ENCODE results near the gene LRP10.
"Not testable (repeated sequence)": the region's sequence is repeated elsewhere in the genome, so short reads cannot be mapped to it uniquely, and the experiment has no call there.

LRP10 gene

DNA sequence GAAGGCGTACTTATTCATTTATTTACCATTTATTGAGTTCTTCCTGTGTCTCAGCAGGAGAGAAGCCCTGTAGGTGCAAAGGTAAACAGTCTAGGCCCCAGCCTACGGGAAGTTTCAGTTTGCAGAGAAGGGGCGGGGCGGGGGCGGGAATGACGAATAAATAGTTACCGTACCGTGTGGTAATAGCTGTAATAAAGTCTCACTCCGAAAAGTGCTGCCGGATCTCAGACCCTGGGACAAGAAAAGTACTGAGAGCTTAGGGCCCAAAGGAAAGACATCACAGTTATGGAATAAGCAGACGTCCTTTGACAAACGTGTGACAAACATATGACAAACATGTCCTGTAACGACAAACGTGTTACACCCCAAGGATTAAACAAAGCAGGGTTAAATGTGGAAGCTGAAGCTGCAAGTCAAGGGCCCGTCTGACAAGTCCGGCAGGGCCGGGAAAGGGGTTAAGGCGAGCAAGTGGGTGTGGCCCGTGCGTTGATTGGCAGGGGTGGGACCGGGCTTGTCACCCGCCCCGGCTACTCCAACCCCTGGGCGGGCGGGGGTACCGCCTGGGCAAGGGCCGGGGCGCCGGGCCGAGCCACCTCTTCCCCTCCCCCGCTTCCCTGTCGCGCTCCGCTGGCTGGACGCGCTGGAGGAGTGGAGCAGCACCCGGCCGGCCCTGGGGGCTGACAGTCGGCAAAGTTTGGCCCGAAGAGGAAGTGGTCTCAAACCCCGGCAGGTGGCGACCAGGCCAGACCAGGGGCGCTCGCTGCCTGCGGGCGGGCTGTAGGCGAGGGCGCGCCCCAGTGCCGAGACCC, at the start of gene LRP10:
TSS of gene LRP10 (plus strand) at position 517 of the 809 bp plus-strand sequence. CDS start 564 bp downstream, outside the sequence.
- DNase-seq (ENCODE audit: low read depth): peak; percentile 76

- DNase-seq (ENCODE audit: low read depth): no peak
These were observed 49.4 kb upstream of the LRP10 start for GRCh38 chr14:22822016-22822570.

GRCh38 chr14:22822571-22823098, 48.9 kb upstream of the LRP10 start:
- DNase-seq (ENCODE audit: low read depth): peak; percentile 67

GRCh38 chr14:22824711-22825359, 46.7 kb upstream of the LRP10 start:
- no peak for DNase-seq (ENCODE audit: low read depth)

DNA sequence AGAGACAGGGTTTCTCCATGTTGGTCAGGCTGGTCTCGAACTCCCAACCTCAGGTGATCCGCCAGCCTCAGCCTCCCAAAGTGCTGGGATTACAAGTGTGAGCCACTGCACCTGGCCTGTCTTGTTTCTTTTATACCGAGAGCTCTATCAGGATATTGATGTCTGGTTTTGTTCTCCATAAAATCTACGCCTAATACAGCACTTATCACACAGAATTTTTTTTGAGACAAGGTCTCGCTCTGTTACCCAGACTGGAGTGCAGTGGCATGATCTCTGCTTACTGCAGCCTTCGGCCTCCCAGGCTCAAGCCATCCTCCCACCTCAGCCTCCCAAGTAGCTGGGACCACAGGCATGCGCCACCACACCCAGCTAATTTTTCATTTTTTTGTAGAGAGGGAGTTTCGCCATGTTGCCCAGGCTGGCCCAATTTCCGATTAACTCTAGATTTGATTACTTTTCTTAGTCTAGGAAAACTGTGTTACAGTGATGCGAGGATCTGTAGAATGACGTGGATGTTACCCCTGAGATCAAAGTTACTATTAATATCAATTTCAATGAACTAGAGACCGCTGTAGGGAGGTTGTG, 42.4 kb upstream of the LRP10 start:
- DNase-seq (ENCODE audit: low read depth): not testable (repeated sequence)

GRCh38 chr14:22829661-22830442, 41.7 kb upstream of the LRP10 start, which contains the start of gene MRPL52:
Gene MRPL52, plus strand, starts transcription at chr14:22829887. Its CDS starts 26 bp downstream, at chr14:22829913.
- DNase-seq (ENCODE audit: low read depth): peak; percentile 85

- DNase-seq (ENCODE audit: low read depth): no peak
These were observed 41.0 kb upstream of the LRP10 start for GRCh38 chr14:22830443-22831010.

- DNase-seq (ENCODE audit: low read depth): no peak
These were observed 36.0 kb upstream of the LRP10 start for GRCh38 chr14:22835505-22835904.

GRCh38 chr14:22836301-22837113, 35.0 kb upstream of the LRP10 start, which contains the start of gene MMP14:
Gene MMP14, plus strand, starts transcription at chr14:22836585. Its CDS starts 233 bp downstream, at chr14:22836818.
- DNase-seq (ENCODE audit: low read depth): no peak

DNA sequence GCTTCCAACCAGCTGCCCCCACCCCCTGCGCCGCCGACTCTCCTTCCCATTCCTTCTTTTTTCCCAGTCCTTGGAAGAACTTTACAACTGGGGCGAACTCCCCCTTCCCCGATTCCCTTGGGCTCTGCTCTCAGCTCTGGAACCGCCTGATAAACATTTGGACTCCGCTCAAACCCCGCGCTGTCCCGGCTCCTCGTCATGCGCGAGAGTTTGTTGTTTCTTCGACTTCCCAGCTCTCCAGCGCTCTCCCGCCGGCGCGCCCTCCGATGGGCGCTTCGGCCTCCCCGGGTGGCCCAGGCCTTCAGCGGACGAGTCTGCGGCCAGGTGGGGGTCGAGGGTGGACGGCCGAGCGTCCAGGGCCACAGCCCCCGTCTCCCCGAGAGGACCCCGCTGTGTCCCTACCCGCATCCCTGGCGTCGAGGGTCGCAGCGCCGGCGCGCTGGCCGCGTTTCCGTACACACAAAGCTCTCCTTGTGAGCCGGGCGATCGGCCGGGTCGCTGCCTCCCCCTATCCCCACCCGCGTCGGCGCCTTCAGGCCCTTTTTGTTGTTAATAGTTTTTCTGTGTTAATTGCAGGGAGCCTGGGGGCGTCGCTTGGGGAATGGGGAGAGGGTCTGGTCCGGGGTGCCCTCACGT, 34.3 kb upstream of the LRP10 start:
- no peak for DNase-seq (ENCODE audit: low read depth)

DNA sequence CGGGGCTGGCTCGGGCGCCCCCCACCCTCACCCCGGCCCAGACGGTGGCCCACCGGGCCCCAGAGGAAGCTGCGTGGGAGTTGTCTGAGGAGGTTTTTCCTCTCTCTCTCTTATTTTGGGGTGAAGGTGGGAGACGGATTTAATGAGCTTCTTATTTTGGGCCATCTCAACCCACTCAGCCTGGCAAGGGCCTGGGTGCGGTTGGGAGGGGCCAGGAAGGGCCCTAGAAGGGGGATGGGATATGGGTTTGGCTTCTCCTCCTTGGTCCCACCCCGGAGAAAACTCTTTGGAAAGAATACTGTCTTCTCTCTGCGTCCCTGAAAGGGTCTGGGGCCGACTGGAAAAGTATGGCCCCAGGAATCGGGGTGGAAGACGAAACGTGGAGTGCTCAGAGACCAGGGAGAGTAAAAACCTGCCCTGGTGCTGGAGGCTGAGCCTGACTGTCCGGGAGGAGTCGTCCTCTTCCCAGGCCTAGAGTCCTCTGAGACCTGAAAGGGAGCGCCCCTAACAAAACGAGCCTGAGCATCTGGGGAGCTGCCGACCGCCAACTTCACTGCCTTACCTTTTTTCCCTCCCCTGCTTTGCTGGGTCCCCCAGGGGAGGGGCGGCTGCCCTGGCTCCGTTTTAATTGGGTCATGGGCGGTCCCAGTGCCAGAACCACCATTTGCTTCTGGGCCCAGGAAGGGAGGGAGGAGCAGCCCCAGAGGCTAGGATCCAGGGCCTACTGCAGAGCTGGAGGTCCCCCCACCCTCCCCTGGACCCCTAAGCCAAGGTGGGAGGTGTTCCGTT, 33.6 kb upstream of the LRP10 start:
- no peak for DNase-seq (ENCODE audit: low read depth)

DNA sequence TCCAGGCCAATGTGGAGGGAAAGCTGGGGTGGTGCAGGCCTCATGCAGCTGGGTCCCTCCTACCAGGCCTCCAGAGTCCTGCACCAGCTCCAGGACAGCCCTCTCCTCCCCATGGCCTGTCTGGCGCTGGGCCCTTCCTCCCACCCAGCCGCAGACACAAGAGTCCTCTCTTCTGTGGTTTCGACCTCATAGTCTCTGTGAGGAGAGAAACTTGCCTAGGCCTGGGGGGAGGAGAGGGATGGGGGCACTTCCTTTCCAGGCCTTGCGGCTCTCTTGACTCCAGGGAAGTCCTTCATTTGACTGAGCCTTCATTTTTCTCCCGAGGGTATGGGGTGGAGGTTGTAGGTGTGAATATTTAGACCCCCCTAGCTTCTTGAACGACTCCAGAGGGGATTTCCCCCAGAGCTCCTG, 32.9 kb upstream of the LRP10 start:
- DNase-seq (ENCODE audit: low read depth): no peak

DNA sequence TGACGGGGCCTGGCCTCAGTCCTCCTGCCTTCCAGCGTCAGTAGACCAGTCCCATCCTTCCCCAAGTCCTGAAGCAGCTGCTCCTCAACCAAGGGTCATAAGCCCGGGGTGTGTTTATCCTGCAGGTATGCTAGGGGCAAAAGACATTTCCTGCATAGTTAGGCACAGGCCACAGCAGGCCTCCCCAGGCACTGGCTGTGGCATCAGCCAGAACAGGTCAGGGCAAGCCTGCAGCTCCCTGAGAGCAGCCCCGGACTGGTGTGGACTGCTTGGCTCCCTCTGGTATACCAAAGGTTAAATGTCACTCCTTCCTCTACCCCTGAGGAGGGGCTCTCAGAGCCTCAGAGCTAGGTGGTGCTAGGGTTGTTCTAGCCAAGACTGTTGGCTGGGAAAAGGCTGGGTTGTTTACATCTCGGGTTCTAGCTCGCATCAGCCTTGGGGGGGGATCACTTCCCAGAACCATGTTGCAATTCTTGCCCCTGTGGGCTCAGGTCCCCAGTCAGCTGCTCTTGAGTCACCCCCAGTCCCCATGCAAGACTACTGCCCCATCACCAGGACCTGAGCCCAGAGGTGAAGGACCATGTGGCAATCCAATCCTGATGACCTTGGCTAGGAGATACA, 32.3 kb upstream of the LRP10 start:
- DNase-seq (ENCODE audit: low read depth): no peak

DNA sequence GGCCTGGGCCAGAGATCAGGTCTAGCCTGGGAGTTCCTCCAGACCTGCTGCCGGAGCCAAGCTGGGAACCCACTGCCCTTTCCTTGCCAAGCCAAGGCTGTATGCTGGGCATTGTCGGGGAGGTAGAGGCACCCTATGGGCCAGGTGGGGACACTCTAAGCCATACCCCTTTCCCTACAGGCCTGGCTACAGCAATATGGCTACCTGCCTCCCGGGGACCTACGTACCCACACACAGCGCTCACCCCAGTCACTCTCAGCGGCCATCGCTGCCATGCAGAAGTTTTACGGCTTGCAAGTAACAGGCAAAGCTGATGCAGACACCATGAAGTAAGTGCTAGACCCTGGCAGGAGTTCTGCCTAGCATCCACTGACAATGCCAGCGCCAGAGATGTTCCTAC, 30.2 kb upstream of the LRP10 start:
- DNase-seq (ENCODE audit: low read depth): no peak

DNA sequence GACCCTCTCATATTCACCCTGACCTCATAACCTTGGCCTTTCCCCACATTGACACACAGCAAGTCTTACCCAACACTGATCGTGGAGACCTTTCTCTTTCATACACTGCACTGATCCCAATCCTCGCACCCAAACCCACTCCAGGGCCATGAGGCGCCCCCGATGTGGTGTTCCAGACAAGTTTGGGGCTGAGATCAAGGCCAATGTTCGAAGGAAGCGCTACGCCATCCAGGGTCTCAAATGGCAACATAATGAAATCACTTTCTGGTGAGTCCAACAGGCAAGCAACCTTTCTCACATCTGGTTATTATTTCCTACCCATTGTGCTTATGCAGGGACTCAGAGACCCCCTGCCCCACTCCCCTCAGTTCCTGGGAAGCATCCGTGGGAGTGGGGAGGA, 29.8 kb upstream of the LRP10 start:
- no peak for DNase-seq (ENCODE audit: low read depth)

DNA sequence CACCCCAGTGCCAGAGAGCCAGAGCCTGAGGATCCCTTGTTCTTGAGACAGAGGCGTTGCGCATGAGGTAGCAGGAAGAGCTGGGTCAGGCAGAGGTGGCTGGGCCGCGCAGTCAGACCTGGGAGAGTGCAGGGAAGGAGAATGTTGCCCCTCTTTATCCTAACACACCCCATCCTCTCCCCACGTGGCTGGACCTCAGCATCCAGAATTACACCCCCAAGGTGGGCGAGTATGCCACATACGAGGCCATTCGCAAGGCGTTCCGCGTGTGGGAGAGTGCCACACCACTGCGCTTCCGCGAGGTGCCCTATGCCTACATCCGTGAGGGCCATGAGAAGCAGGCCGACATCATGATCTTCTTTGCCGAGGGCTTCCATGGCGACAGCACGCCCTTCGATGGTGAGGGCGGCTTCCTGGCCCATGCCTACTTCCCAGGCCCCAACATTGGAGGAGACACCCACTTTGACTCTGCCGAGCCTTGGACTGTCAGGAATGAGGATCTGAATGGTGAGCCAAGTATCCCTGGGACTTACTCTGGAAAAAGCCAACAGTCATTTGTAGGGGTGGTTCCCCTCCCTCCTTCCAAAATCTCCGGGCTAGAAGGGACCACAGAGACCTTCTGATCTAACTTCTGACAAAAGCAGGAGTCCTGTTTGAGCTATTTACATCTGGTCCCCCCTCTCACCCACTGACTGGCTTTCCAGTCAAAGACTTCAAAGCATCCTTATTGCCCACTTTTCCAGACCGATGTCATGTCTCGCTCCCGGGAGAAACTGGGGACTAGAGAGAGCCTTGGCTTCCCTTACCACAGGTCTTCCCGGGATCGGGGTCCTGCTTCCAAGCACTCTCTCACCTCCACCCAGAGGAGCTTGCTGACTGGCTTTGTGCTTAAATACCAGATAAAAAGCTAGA, 29.1 kb upstream of the LRP10 start:
- DNase-seq (ENCODE audit: low read depth): no peak

All from activated T-cell treated with anti-CD3 and anti-CD28 coated beads for 48 hours (primary cell).